ENCODE data around the gene MOGAT2. TPM values are rescaled to one million over a fixed set of nuclear protein-coding genes. Genes with fewer than 3 reads are reported as not detected.

The MOGAT2 gene
- total and polyA plus RNA-seq, 2 of the 13 experiments (the other 11 are each of a cell fraction or from before 2014, with no cell fraction given) = 27.2 to 27.8 TPM

GRCh38 chr11:75721852-75722668, 4.4 kb downstream of the MOGAT2 start (continued):
- 0 out of 2 replicates have a peak, but pooled peaks have one; percentile 42 for TF ChIP-seq NFAT5 (CRISPR knock-in tag; IDR thresholded peaks at IDR 0.05)
- no peak for TF ChIP-seq ZNF644 (CRISPR knock-in tag; IDR thresholded peaks at IDR 0.05; ENCODE audit: low read depth)
- no peak for TF ChIP-seq FOXO4 (CRISPR knock-in tag; conservative IDR thresholded peaks at IDR 0.05)
- TF ChIP-seq JUNB (CRISPR knock-in tag; IDR thresholded peaks at IDR 0.05; ENCODE audit: borderline replicate concordance) = no peak
- no peak for TF ChIP-seq ZNF816 (CRISPR knock-in tag; IDR thresholded peaks at IDR 0.05; ENCODE audit: borderline replicate concordance)
- no peak for TF ChIP-seq FOXM1 (CRISPR knock-in tag; IDR thresholded peaks at IDR 0.05)
- 0 out of 2 replicates have a peak, but pooled peaks have one; percentile 31 for TF ChIP-seq NFE2L1 (CRISPR knock-in tag; IDR thresholded peaks at IDR 0.05; ENCODE audit: borderline replicate concordance)
- TF ChIP-seq WIZ (CRISPR knock-in tag; IDR thresholded peaks at IDR 0.05) = no peak
- no peak for TF ChIP-seq ZNF670 (CRISPR knock-in tag; IDR thresholded peaks at IDR 0.05; ENCODE audit: borderline replicate concordance)
- no peak for TF ChIP-seq TEF (CRISPR knock-in tag; IDR thresholded peaks at IDR 0.05)
- 0 out of 2 replicates have a peak, but pooled peaks have one; percentile 72 for TF ChIP-seq TOPORS (CRISPR knock-in tag; IDR thresholded peaks at IDR 0.05)
- TF ChIP-seq ZNF614 (CRISPR knock-in tag; IDR thresholded peaks at IDR 0.05; ENCODE audit: borderline replicate concordance) = no peak
- TF ChIP-seq ARID3A (IDR thresholded peaks at IDR 0.05; ENCODE audit: low read depth, low read length) = no peak
- no peak for TF ChIP-seq ZZZ3 (CRISPR knock-in tag; IDR thresholded peaks at IDR 0.05; ENCODE audit: borderline replicate concordance)
- TF ChIP-seq USF2 (IDR thresholded peaks at IDR 0.05; ENCODE audit: low read depth, low read length) = no peak
- TF ChIP-seq USF2 (CRISPR knock-in tag; IDR thresholded peaks at IDR 0.05; ENCODE audit: borderline replicate concordance) = no peak
